GM18951 (cell line): ENCODE measurements around the gene ARHGAP28.
"Not testable (repeated sequence)": the region's sequence is repeated elsewhere in the genome, so short reads cannot be mapped to it uniquely, and the experiment has no call there.

Experiments
- POLR2A ChIP-seq: IDR thresholded peaks from 4 replicates; pipeline ENCODE4 v1.6.1; 2011; ENCODE audit warnings: mild to moderate bottlenecking; ENCODE audit not compliant: insufficient read length, insufficient read depth; ENCODE audit errors: extremely low read depth
- in situ Hi-C: fragments of 300-500 bp; cut with MboI; formaldehyde crosslinking; loops from one replicate; pipeline ENCODE4 v1.12.0; 2022; ENCODE audit warnings: low sequenced_read_pairs, mixed read lengths, inconsistent platforms; ENCODE audit not compliant: unreplicated experiment

The ARHGAP28 gene

GRCh38 chr18:6820314-6820713, 90.8 kb downstream of the ARHGAP28 start:
- in situ Hi-C loops, result no loop called here
- TF ChIP-seq POLR2A, result no peak

DNA sequence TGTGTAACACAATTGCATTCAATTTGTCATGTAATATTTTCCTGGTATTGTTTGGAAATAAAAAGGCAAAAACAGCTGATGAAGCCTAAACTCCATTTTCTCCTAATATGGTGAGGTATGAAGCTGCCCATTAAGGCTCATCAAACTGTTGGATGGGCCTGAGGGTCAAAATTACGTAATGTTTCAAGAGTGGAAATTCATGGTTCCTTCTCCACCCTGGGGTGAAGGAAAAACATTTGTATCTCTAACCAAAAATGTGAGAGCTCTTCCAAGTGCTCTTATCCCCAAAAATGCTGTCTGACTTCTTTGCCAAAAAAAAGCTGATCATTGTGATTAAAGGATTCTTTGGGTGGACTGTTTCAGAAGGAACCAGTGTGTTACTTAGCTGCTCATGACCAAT, 91.8 kb downstream of the ARHGAP28 start:
- no peak for TF ChIP-seq POLR2A
- in situ Hi-C loops, result no loop called here

DNA sequence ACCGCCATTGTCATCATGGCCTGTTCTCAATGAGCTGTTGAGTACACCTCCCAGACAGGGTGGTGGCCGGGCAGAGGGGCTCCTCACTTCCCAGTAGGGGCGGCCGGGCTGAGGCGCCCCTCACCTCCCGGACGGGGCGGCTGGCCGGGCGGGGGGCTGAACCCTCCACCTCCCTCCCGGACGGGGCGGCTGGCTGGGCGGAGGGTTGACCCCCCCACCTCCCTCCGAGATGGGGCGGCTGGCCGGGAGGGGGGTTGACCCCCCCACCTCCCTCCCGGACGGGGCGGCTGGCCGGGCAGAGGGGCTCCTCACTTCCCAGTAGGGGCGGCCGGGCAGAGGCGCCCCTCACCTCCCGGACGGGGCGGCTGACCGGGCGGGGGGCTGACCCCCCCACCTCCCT, 97.6 kb downstream of the ARHGAP28 start:
- in situ Hi-C loops, result not testable (repeated sequence)

DNA sequence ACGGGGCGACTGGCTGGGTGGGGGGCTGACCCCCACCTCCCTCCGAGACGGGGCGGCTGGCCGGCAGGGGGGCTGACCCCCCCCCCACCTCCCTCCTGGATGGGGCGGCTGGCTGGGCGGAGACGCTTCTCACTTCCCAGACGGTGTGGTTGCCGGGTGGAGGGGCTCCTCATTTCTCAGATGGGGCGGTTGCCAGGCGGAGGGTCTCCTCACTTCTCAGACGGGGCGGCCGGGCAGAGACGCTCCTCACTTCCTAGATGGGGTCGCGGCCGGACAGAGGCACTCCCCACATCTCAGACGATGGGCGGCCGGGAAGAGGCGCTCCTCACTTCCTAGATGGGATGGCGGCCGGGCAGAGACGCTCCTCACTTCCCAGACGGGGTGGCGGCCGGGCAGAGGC, 98.0 kb downstream of the ARHGAP28 start:
- in situ Hi-C loops, result not testable (repeated sequence)

- no peak for TF ChIP-seq POLR2A
- in situ Hi-C loops, result no loop called here
These were observed 101.4 kb downstream of the ARHGAP28 start for GRCh38 chr18:6830916-6831315.

GRCh38 chr18:6835345-6835744, 105.8 kb downstream of the ARHGAP28 start:
- in situ Hi-C loops, result no loop called here
- TF ChIP-seq POLR2A, result no peak

- in situ Hi-C loops, result no loop called here
- TF ChIP-seq POLR2A, result no peak
These were observed 106.8 kb downstream of the ARHGAP28 start for GRCh38 chr18:6836331-6836730.

GRCh38 chr18:6837904-6838303, 108.4 kb downstream of the ARHGAP28 start:
- TF ChIP-seq POLR2A, result no peak
- in situ Hi-C loops, result no loop called here

GRCh38 chr18:6842081-6842480, 112.6 kb downstream of the ARHGAP28 start:
- no peak for TF ChIP-seq POLR2A
- in situ Hi-C loops, result no loop called here

DNA sequence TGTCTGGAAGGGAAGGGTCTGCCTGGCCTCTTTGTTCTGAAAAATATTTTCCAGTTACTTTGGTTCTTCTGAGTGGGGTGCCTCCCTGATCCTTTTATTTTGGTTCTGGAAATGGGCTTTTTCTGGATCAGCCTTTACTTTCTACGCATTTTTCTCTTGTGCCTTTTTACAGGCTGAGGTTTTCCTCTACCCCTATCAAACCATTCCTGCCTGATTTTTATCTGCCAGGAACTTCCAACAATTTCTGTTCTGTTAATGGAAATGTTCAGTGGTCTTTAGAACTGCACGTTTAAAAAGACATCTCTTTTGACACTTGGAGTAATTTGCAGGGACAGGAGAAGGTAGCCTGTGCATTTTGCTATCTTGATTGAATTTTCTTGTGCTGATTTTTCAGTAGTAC, 113.8 kb downstream of the ARHGAP28 start:
- no peak for TF ChIP-seq POLR2A
- in situ Hi-C loops, result no loop called here

- in situ Hi-C loops, result not testable (repeated sequence)
These were observed 116.0 kb downstream of the ARHGAP28 start for GRCh38 chr18:6845521-6845920.

DNA sequence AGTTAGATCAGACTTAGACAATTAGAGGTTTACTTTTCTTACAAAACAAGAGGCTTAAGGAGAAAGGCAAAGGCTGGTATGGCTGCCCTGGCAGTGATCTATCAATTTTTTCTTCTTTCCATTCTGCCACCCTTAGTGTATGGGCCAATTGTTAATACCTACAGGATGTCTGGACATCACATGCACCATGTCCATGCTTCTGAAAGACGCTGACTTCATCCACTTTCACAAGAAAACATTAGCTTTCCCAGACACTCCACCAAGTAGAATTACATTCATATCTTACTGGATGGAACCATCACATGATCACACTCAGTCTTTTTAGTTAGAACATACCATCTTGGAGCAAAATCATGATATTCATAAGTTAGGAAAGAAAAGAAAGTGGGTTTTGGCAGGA, 120.9 kb downstream of the ARHGAP28 start:
- in situ Hi-C loops, result no loop called here
- no peak for TF ChIP-seq POLR2A

DNA sequence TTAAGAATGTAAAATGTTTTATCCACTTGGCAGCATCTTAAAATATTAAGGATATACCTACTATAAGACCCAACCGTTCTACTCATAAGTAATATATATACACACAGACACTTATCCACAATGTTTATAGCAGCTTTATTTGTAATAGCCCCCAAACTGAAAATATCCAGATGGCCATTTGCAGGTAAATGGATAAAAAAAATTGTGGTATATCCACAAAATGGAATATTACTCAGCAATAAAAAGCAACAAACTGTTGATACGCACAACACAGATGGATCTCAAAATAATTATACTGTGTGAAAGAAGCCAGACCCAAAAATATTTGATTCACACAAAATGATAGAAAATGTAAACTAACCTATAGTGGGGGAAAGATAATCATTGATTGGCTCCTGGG, 122.0 kb downstream of the ARHGAP28 start:
- in situ Hi-C loops, result no loop called here

DNA sequence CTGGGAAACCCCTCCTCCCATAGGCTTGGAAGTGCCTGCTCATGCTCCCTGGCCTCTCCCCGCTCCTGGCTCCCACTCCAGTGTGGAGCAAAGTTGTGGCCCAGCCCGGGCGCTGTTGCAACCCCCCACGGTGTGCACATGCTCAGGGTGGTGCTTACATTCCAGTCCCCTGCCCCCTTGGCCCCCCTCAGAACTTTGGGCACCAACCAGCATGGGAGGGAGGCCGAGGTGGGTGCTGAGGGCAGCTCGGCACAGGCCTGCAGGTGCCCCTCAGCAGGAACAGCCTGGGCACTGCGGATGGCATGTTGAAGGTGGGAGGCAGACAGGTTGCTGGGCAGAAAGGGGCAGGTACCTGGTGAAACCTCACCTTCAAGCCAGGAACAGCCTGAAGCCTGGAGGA, 125.3 kb downstream of the ARHGAP28 start:
- in situ Hi-C loops, result no loop called here
- TF ChIP-seq POLR2A, result no peak

More for the DNA sequence above, 122.0 kb downstream of the ARHGAP28 start:
- no peak for TF ChIP-seq POLR2A

DNA sequence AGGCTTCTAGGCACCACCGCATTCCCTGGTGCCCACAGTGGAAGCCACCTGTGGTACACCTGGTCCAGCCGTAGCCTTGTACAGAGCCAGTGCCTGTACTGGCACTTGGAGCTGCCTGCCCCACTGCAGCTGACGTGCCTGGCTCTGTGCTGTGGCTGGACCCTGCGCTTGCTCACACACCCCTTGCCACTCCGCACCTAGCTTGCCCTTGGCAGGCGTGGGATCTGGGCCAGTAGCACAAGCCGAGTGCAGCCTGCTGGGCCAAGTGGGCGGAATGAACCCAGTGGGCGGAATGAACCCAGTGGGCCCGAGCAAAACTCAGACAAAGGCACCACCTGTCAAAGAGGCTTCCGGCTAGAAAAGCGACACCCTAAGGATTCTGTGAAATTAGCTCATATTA, 126.3 kb downstream of the ARHGAP28 start:
- in situ Hi-C loops, result no loop called here
- no peak for TF ChIP-seq POLR2A
